GM10248 (cell line): Measurements from ENCODE around the gene PROSER2.

Experiments used
- CTCF ChIA-PET: fragments of 300-600 bp; sonication (Branson Sonifier 250); formaldehyde crosslinking; extraction: SDS; loops from one replicate; lab custom pipeline; 2021; ENCODE audit warnings: antibody characterized with exemption; lab: Yijun Ruan, JAX
- POLR2A ChIA-PET: fragments of 350-650 bp; sonication (Branson Sonifier 250); formaldehyde crosslinking; extraction: SDS; loops from one replicate; lab custom pipeline; 2020; ENCODE audit warnings: antibody characterized with exemption; lab: Yijun Ruan, JAX
- DNase-seq: peaks from one replicate; pipeline ENCODE4 v3.0.0; 2012; ENCODE audit errors: extremely low spot score
- CTCF ChIP-seq: IDR thresholded peaks from 2 replicates; pipeline ENCODE4 v1.5.1; 2012; ENCODE audit warnings: mild to moderate bottlenecking, low read depth; ENCODE audit errors: extremely low read depth, missing control alignments, control extremely low read depth

The PROSER2 gene

GRCh38 chr10:11870461-11870780, 47.3 kb downstream of the PROSER2 start:
- POLR2A ChIA-PET, result no interaction called here
- CTCF ChIA-PET, result no interaction called here
- no peak for DNase-seq
- no peak for TF ChIP-seq CTCF

GRCh38 chr10:11870900-11871400, 47.8 kb downstream of the PROSER2 start:
- no peak for DNase-seq
- TF ChIP-seq CTCF, result no peak
- ChIA-PET CTCF (no interaction called here), POLR2A (no interaction called here)

- DNase-seq, result no peak
- CTCF ChIA-PET, result no interaction called here
Observed at GRCh38 chr10:11871466-11871865, 48.3 kb downstream of the PROSER2 start.

GRCh38 chr10:11874568-11875493, 51.7 kb downstream of the PROSER2 start:
- no peak for TF ChIP-seq CTCF
- ChIA-PET CTCF (no interaction called here), POLR2A (no interaction called here)
- DNase-seq, result peak; percentile 63

More at GRCh38 chr10:11871466-11871865, 48.3 kb downstream of the PROSER2 start:
- TF ChIP-seq CTCF, result no peak
- POLR2A ChIA-PET, result no interaction called here

- DNase-seq, result no peak
- POLR2A ChIA-PET, result no interaction called here
- CTCF ChIA-PET, result no interaction called here
- TF ChIP-seq CTCF, result no peak
Observed at GRCh38 chr10:11875494-11876281, 52.5 kb downstream of the PROSER2 start.

- DNase-seq, result no peak
- no peak for TF ChIP-seq CTCF
- CTCF ChIA-PET, result no interaction called here
- POLR2A ChIA-PET, result no interaction called here
Observed at GRCh38 chr10:11876324-11876723, 53.2 kb downstream of the PROSER2 start.
